Natural killer cell (primary cell): ENCODE data around the gene REV1. TPM values are rescaled to one million over a fixed set of nuclear protein-coding genes. Genes with fewer than 3 reads are reported as not detected.

Experiments used
- ATAC-seq, 3 donors: fragments of 150-1000 bp in 2 of 3; fragments of 200-7000 bp in 1 of 3; cut with Tn5 transposase; 1 replicate in 1 of 3; 2 replicates in 2 of 3; pipeline ENCODE4 v1.10.0; 2021; ENCODE audit warnings: mild to moderate bottlenecking in 2 of 3, moderate library complexity in 2 of 3
- DNase-seq, 2 donors: peaks; one replicate each; pipeline versions ENCODE4 v3.0.0 to v3.0.0-alpha.2; 2013 to 2021; ENCODE audit warnings: mixed read lengths in 1 of 2
- H3K27ac ChIP-seq: one replicate; pipeline ENCODE4 v1.5.1; 2013; ENCODE audit warnings: mild to moderate bottlenecking, low read length
- H3K27me3 ChIP-seq: one replicate; pipeline ENCODE4 v1.6.1; 2013; ENCODE audit warnings: low read length; ENCODE audit not compliant: control insufficient read depth, insufficient read depth
- H3K36me3 ChIP-seq: one replicate; pipeline ENCODE4 v1.6.1; 2013; ENCODE audit warnings: low read length; ENCODE audit not compliant: control insufficient read depth, insufficient read depth
- H3K4me1 ChIP-seq: one replicate; pipeline ENCODE4 v1.6.1; 2013; ENCODE audit warnings: low read length; ENCODE audit not compliant: control insufficient read depth, insufficient read depth
- H3K4me3 ChIP-seq: one replicate; pipeline ENCODE4 v1.5.1; 2013; ENCODE audit warnings: low read length
- H3K9me3 ChIP-seq: one replicate; pipeline ENCODE4 v1.6.1; 2013; ENCODE audit warnings: low read length; ENCODE audit not compliant: control insufficient read depth, insufficient read depth
- H3K27ac Mint-ChIP-seq, 2 donors: one replicate each; pipeline ENCODE4 v1.8.0; 2022; ENCODE audit warnings: mild to moderate bottlenecking in 2 of 2, mixed read lengths in 2 of 2, moderate library complexity in 1 of 2
- H3K27me3 Mint-ChIP-seq, 2 donors: one replicate each; pipeline ENCODE4 v1.8.0; 2022; ENCODE audit warnings: low read depth in 2 of 2, mixed read lengths in 2 of 2
- H3K36me3 Mint-ChIP-seq: one replicate; pipeline ENCODE4 v1.8.0; 2022; ENCODE audit warnings: mixed read lengths
- H3K4me1 Mint-ChIP-seq, 2 donors: one replicate each; pipeline ENCODE4 v1.8.0; 2022; ENCODE audit warnings: mixed read lengths in 2 of 2
- H3K4me3 Mint-ChIP-seq: one replicate; pipeline ENCODE4 v1.8.0; 2022; ENCODE audit warnings: mild to moderate bottlenecking, moderate library complexity, mixed read lengths
- H3K9me3 Mint-ChIP-seq, 2 donors: one replicate each; pipeline ENCODE4 v1.8.0; 2022; ENCODE audit warnings: mixed read lengths in 2 of 2
- WGBS: methylation state at CpG from one replicate; pipeline ENCODE4 v1.1.7; 2013; ENCODE audit warnings: missing lambda C conversion rate; ENCODE audit not compliant: insufficient coverage; 5-methylcytosine and 5-hydroxymethylcytosine counted together
- intact Hi-C: fragments of 100-400 bp; cut with micrococcal nuclease; formaldehyde crosslinking; loops from one replicate; pipeline ENCODE4 v1.14.2; 2022
- total RNA-seq, 4 donors: library from RNA; stranded (reverse); fragments of 120-200 nt in 1 of 4; gene quantifications; one replicate each; pipeline versions ENCODE4 v1.2.3 to v1.2.4, GENCODE V29; 2013 to 2022
- TF ChIP-seq, protein P1 (sequence below): fragments of 200-600 bp; IDR thresholded peaks from one replicate; pipeline ENCODE4 v1.8.0; 2022; ENCODE audit warnings: antibody characterized with exemption

Gene REV1
- total RNA-seq, 3 donors from 2014 or later (not counting 1 experiment from before 2014, with no cell fraction given), result 34.7 to 49.1 (median 38.5) TPM

DNA sequence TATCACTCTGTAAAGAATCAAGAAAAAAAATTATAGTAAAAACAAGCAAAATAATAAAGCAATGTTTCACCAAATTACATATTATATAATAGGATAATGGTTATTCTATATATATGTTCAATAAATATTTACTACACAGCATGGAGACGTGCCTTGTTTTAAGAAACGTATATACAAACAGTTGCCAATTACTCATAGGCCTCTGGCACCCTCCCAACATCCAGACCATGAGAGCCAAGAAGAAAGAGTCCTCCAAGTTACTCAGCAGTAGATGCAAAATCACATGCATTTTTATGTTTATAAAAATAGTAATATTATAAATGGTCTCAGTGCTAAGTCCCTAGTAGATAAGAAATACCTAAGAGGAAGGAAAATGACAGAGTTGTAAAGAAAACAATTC is 64.8 kb downstream of the REV1 start:
- Histone ChIP-seq H3K36me3 (peaks cover 51% of the 10 kb centered on the region), H3K4me1 (no peaks in the 10 kb centered on the region), H3K27me3 (no peaks in the 10 kb centered on the region), H3K9me3 (no peaks in the 10 kb centered on the region), H3K4me3 (no peak overlapping the region), H3K27ac (no peak overlapping the region)
- intact Hi-C loops, result no loop called here
- TF ChIP-seq, protein P1, sequence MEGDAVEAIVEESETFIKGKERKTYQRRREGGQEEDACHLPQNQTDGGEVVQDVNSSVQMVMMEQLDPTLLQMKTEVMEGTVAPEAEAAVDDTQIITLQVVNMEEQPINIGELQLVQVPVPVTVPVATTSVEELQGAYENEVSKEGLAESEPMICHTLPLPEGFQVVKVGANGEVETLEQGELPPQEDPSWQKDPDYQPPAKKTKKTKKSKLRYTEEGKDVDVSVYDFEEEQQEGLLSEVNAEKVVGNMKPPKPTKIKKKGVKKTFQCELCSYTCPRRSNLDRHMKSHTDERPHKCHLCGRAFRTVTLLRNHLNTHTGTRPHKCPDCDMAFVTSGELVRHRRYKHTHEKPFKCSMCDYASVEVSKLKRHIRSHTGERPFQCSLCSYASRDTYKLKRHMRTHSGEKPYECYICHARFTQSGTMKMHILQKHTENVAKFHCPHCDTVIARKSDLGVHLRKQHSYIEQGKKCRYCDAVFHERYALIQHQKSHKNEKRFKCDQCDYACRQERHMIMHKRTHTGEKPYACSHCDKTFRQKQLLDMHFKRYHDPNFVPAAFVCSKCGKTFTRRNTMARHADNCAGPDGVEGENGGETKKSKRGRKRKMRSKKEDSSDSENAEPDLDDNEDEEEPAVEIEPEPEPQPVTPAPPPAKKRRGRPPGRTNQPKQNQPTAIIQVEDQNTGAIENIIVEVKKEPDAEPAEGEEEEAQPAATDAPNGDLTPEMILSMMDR, result no peak
- H3K4me1 Mint-ChIP-seq, result peaks cover 0 to 1% of the 10 kb centered on the region in 2 donors
- no peaks in the 10 kb centered on the region for H3K9me3 Mint-ChIP-seq
- H3K36me3 Mint-ChIP-seq, result peaks cover 7% of the 10 kb centered on the region
- no peak for ATAC-seq
- DNase-seq, result no peak
- no peak overlapping the region for H3K27ac Mint-ChIP-seq
- no peaks in the 10 kb centered on the region for H3K27me3 Mint-ChIP-seq
- WGBS, result no CpG with 5 or more reads among the region's 2 CpGs
- no peak overlapping the region for H3K4me3 Mint-ChIP-seq

DNA sequence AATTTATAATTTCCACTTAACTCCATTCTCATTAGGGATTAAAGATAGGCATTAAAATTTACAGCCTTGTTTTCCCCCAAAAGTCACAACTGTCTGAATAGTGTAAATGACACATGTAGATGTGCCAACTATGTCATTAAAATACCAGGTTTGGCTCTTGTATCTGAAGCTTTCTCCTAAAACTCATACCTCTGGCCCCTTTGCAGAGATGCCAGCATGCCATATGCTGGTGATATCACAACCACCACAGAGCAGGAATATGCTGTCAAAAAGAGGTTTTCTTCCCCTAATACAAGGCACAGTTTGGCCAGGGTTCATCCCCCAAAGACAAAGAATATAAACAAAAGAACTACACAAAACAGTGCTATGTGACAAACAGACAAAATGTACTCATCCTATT is 65.4 kb downstream of the REV1 start:
- TF ChIP-seq, protein P1, result no peak
- peaks cover 7% of the 10 kb centered on the region for H3K36me3 Mint-ChIP-seq
- no peak overlapping the region for H3K27ac Mint-ChIP-seq
- Histone ChIP-seq H3K27me3 (no peaks in the 10 kb centered on the region), H3K4me1 (no peaks in the 10 kb centered on the region), H3K27ac (no peak overlapping the region), H3K9me3 (no peaks in the 10 kb centered on the region), H3K36me3 (peaks cover 55% of the 10 kb centered on the region), H3K4me3 (no peak overlapping the region)
- H3K9me3 Mint-ChIP-seq, result no peaks in the 10 kb centered on the region
- ATAC-seq, result no peak
- H3K4me1 Mint-ChIP-seq, result no peaks in the 10 kb centered on the region
- no peak for DNase-seq
- H3K27me3 Mint-ChIP-seq, result no peaks in the 10 kb centered on the region
- intact Hi-C loops, result no loop called here
- H3K4me3 Mint-ChIP-seq, result no peak overlapping the region

DNA sequence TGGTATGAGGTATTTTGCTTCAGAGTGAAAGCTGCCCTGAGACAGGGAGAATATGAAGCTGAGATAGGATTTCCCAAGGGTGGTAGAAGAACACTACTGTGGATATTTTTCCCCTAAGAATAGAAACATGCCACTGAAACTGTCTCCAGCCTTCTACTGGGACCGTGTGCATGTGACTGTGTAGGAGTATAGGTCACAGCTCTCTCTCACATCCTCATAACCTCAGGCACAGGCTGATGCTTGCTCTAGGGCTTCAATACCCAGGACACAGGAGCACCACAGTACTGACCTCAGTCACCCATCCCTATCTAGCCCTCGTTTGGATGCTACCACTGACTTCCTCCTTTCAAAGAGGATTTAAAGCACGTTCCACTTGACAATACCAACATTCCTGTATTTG is 67.2 kb downstream of the REV1 start:
- Mint-ChIP-seq H3K27ac (no peak overlapping the region), H3K9me3 (no peaks in the 10 kb centered on the region)

DNA sequence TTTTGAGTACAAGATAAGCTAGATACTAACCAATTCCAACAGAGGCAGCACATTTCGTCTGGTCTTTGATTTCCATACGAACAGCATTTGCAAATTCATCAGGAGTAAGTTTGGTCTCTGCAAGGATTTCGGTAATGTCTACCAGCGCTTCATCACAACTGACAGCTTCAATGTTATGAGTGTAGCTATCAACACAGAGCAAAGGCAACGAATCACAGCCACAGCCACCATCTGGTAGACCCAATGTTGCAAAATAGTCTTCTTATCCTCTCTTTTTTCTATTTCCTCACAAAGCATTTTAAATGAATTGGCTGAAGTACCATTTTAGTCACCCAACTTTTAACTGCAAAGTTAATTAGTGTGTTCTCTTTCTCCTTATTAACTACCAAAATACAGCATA is 68.3 kb downstream of the REV1 start:
- no peaks in the 10 kb centered on the region for H3K9me3 Mint-ChIP-seq
- H3K27ac Mint-ChIP-seq, result peak overlapping the region in 1 of 2 donors; percentile 14
- Histone ChIP-seq H3K9me3 (no peaks in the 10 kb centered on the region), H3K27me3 (no peaks in the 10 kb centered on the region), H3K4me1 (no peaks in the 10 kb centered on the region), H3K27ac (no peak overlapping the region), H3K4me3 (no peak overlapping the region), H3K36me3 (peaks cover 60% of the 10 kb centered on the region)
- WGBS, result 97% methylated on average over 5 of the region's 5 CpGs
- H3K27me3 Mint-ChIP-seq, result no peaks in the 10 kb centered on the region
- ATAC-seq (no peak), DNase-seq (no peak)
- no peaks in the 10 kb centered on the region for H3K4me1 Mint-ChIP-seq
- H3K36me3 Mint-ChIP-seq, result peaks cover 7% of the 10 kb centered on the region
- no peak overlapping the region for H3K4me3 Mint-ChIP-seq
- TF ChIP-seq, protein P1, result no peak
- intact Hi-C loops, result no loop called here

More for the DNA sequence above, 67.2 kb downstream of the REV1 start:
- Histone ChIP-seq H3K9me3 (no peaks in the 10 kb centered on the region), H3K27me3 (no peaks in the 10 kb centered on the region), H3K4me1 (no peaks in the 10 kb centered on the region), H3K36me3 (peaks cover 60% of the 10 kb centered on the region), H3K27ac (no peak overlapping the region), H3K4me3 (no peak overlapping the region)
- no peaks in the 10 kb centered on the region for H3K4me1 Mint-ChIP-seq
- no peak overlapping the region for H3K4me3 Mint-ChIP-seq
- H3K27me3 Mint-ChIP-seq, result no peaks in the 10 kb centered on the region
- WGBS, result 60% methylated on average over 1 of the region's 3 CpGs
- ATAC-seq (no peak), DNase-seq (no peak)
- TF ChIP-seq, protein P1, result no peak
- H3K36me3 Mint-ChIP-seq, result peaks cover 7% of the 10 kb centered on the region
- intact Hi-C loops, result no loop called here
